Measurements from ENCODE around the gene HPS3.
"Not testable (repeated sequence)": the region's sequence is repeated elsewhere in the genome, so short reads cannot be mapped to it uniquely, and the experiment has no call there.

The HPS3 gene

DNA sequence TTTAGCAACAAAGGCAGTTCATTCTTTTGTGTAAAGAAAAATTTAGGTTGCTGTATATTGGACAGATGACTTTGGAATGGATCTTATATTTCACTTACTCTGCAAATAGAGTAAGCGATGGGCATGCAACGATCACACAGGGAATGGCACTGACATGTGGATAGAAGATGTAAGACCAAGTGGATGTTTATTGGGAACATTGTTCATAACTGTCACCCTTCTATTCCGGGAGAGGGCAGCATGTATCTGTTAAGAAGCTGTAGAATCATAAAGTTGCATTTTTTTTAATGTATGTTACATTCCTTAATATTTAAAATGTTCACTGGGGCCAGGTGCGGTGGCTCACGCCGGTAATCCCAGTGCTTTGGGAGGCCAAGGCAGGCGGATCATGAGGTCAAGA lies 41.2 kb downstream of the HPS3 start:
- no peak for DNase-seq (ENCODE audit: insufficient read length)
- no peak for TF ChIP-seq POLR2A (IDR thresholded peaks at IDR 0.05; ENCODE audit: low read depth, low read length)
- TF ChIP-seq POLR2AphosphoS5 (IDR thresholded peaks at IDR 0.05; ENCODE audit: low read depth, low read length): no peak
- TF ChIP-seq TAF1 (IDR thresholded peaks at IDR 0.05; ENCODE audit: borderline replicate concordance, low read depth, low read length): no peak
- no peak for FAIRE-seq

DNA sequence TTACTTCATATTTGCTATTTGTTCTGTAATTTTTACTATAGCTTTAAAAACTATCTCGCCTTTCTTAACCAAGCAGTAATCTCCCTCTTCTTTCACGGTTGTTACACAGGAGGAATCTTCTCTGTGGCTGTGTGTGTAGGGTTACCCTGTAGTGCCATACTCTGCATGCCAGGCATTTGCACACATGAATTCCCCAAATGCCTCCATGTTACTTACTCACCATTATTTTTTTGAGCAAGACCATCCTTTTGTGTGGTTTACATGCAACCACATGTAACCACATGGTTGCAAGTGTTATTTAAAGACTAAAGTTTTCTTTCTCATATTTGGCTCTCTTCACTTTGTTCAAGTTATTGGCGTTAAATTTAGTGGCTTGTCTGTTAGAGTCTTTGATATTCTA lies 45.5 kb downstream of the HPS3 start:
- peak; percentile 38 for FAIRE-seq
- no peak for DNase-seq (ENCODE audit: insufficient read length)
- no peak for TF ChIP-seq POLR2A (IDR thresholded peaks at IDR 0.05; ENCODE audit: low read depth, low read length)
- no peak for TF ChIP-seq POLR2AphosphoS5 (IDR thresholded peaks at IDR 0.05; ENCODE audit: low read depth, low read length)
- no peak for TF ChIP-seq TAF1 (IDR thresholded peaks at IDR 0.05; ENCODE audit: borderline replicate concordance, low read depth, low read length)

DNA sequence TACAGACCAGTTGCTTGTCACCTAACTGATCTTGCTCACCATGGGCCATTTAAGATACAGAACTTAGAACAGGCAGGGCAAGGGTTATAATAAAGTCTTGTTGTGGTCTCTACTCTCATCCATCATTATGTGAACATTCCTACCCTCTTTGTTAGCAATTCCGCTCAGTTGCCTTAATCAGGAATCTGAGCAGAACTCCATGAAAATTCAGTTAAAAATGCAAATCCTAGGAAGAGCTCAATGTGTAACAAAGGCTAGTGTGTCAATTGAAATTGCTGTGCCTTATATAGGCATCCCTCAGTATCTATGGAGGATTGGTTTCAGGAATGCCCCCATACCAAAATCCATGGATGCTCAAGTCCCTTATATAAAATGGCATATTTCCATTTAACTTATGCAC lies 47.7 kb downstream of the HPS3 start:
- DNase-seq (ENCODE audit: insufficient read length) (no peak), FAIRE-seq (no peak)
- TF ChIP-seq TAF1 (IDR thresholded peaks at IDR 0.05; ENCODE audit: borderline replicate concordance, low read depth, low read length) (no peak), POLR2A (IDR thresholded peaks at IDR 0.05; ENCODE audit: low read depth, low read length) (no peak), POLR2AphosphoS5 (IDR thresholded peaks at IDR 0.05; ENCODE audit: low read depth, low read length) (no peak)

DNA sequence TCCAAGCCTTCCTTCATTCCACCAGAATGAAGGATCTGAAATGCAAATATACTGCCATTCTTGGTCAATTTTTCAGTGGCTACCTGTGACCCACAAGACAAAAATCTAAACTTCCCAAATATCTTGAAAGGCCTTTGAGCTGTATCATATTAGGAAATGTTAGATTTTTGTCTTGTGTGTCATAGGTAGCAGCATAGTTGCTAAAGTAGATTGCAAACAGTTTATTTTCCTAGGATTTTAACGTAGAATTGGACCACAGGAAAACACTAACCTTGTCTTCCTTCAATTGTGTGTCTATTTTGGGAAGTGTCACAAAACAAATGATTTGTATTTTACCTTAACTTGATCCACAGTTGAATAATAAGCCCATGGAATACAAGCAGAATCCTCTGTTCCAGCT lies 49.8 kb downstream of the HPS3 start:
- no peak for DNase-seq (ENCODE audit: insufficient read length)
- TF ChIP-seq TAF1 (IDR thresholded peaks at IDR 0.05; ENCODE audit: borderline replicate concordance, low read depth, low read length): no peak
- no peak for TF ChIP-seq POLR2A (IDR thresholded peaks at IDR 0.05; ENCODE audit: low read depth, low read length)
- no peak for TF ChIP-seq POLR2AphosphoS5 (IDR thresholded peaks at IDR 0.05; ENCODE audit: low read depth, low read length)
- FAIRE-seq: no peak

DNA sequence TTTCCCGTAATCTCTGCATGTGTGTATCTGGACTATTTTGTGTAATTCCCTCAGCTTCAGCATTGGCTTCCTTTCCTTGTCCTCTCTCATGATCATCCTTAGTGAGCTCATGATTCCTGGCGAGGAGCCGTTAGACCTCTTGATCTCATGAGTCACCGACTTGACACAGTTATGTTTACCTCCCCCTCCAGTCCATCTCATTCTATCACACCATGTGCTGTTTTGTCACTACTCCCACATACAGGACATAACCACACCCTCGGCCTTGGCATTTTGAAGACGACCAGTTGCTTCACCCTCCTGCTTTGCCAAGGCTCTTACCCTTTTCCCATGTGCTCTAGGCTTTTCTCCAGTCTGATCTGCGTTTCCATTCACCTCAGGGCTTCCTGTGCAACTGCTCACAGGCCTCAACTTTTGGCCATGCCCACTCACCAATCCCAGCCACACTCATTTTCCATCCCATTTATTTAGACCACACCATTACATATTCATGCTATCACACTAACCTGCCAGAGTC lies 50.7 kb downstream of the HPS3 start:
- no peak for TF ChIP-seq POLR2A (IDR thresholded peaks at IDR 0.05; ENCODE audit: low read depth, low read length)
- no peak for TF ChIP-seq POLR2AphosphoS5 (IDR thresholded peaks at IDR 0.05; ENCODE audit: low read depth, low read length)
- TF ChIP-seq TAF1 (IDR thresholded peaks at IDR 0.05; ENCODE audit: borderline replicate concordance, low read depth, low read length): no peak
- DNase-seq (ENCODE audit: insufficient read length): no peak
- FAIRE-seq: no peak

DNA sequence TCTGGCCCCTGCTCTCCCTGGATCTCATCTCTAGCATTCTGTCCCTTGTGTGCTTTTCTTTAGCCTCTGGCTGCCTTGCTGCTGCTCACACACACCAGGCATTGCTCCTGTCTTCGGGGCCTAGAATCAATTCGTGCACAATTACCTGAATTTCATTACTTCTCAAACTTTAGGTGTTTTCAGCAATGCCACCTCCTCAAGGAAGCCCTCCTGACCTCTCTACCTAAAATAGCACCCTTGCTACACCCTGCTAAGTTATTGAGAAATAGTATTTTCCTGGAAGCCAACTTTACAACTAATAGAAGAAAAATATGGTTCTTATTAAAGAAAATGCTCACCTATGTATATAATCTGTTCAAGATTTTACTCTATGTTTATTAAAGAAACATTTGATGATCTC lies 51.7 kb downstream of the HPS3 start:
- TF ChIP-seq POLR2AphosphoS5 (IDR thresholded peaks at IDR 0.05; ENCODE audit: low read depth, low read length) (no peak), POLR2A (IDR thresholded peaks at IDR 0.05; ENCODE audit: low read depth, low read length) (no peak), TAF1 (IDR thresholded peaks at IDR 0.05; ENCODE audit: borderline replicate concordance, low read depth, low read length) (no peak)
- no peak for DNase-seq (ENCODE audit: insufficient read length)
- FAIRE-seq: no peak

DNA sequence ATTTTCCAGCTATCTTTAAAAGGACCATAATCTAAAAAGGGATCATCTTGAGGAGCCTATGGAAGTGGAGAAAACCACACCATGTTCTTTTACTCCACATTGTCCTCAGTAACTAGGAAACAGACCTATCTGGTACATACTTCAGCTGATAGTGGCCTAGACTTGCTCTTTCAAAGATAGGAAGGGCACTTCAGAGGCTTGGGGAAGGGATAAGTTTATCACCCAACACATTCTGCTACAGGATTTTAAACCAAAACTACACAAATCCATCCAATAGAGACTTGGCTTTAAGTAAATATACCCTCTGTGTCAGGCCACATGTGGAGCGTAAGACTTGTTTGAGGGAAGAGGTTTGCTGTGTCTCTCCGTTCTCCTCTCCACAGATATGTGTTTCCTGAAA lies 56.8 kb downstream of the HPS3 start:
- no peak for FAIRE-seq
- DNase-seq (ENCODE audit: insufficient read length): no peak
- no peak for TF ChIP-seq POLR2A (IDR thresholded peaks at IDR 0.05; ENCODE audit: low read depth, low read length)
- no peak for TF ChIP-seq POLR2AphosphoS5 (IDR thresholded peaks at IDR 0.05; ENCODE audit: low read depth, low read length)
- no peak for TF ChIP-seq TAF1 (IDR thresholded peaks at IDR 0.05; ENCODE audit: borderline replicate concordance, low read depth, low read length)

DNA sequence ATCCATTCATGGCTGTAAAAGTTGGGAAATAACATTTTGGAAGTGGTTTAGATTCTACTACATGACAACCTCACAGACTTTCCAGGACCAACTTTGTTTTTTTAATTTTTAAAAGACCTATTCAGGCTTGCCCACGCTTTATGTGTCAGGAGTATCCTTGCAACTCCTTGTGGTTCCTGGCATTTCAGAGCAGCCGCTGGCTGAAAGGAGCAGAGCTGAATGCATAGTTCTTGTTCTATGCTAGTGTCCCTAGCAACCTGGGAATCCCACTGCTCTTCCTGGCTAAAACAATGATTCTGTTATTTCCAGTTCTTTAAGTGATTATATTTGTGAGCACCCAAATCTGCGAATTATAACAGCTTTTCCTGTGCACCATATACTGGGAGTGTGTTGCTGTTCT lies 57.3 kb downstream of the HPS3 start:
- DNase-seq (ENCODE audit: insufficient read length) (no peak), FAIRE-seq (no peak)
- TF ChIP-seq POLR2AphosphoS5 (IDR thresholded peaks at IDR 0.05; ENCODE audit: low read depth, low read length) (no peak), POLR2A (IDR thresholded peaks at IDR 0.05; ENCODE audit: low read depth, low read length) (no peak), TAF1 (IDR thresholded peaks at IDR 0.05; ENCODE audit: borderline replicate concordance, low read depth, low read length) (no peak)

DNA sequence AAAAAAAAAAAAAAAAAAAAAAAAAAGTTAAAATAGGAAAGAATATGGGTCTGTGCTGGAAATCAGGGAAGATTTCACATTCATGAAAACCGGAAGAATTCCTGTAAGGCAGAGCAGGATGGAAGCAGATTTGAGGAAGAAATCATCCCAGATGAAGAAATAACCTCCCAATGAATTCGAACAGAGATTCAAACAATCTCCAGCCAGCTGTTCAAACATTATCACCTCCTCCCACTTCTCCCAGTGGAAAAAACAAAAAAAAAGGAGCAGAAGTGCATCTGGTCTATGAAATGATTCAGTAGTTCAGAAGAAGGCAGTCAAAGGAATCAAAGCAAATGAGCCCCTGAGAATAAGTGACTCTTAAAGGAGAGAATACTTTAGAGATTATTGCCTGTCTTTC lies 59.1 kb downstream of the HPS3 start:
- FAIRE-seq: no peak
- no peak for TF ChIP-seq POLR2A (IDR thresholded peaks at IDR 0.05; ENCODE audit: low read depth, low read length)
- no peak for TF ChIP-seq TAF1 (IDR thresholded peaks at IDR 0.05; ENCODE audit: borderline replicate concordance, low read depth, low read length)
- no peak for TF ChIP-seq POLR2AphosphoS5 (IDR thresholded peaks at IDR 0.05; ENCODE audit: low read depth, low read length)
- no peak for DNase-seq (ENCODE audit: insufficient read length)

DNA sequence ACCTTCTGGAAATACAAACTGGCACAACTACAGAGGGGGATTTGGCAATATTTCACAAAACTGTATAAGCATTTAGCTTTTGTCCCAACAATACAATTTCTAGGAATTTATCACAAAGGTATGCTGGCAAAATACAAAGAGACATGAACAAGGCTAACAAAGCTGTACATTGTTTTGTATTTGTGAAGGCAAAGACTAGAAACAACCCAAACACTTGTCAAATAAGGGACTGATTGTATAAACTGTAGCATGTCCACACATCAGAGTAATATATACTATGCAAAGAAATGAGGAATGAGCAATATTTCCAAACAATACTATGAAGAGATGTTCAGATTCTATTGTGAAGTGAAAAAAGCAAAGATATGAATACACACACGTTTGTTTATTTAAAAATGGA lies 65.8 kb downstream of the HPS3 start:
- no peak for FAIRE-seq
- TF ChIP-seq POLR2AphosphoS5 (IDR thresholded peaks at IDR 0.05; ENCODE audit: low read depth, low read length): no peak
- TF ChIP-seq POLR2A (IDR thresholded peaks at IDR 0.05; ENCODE audit: low read depth, low read length): no peak
- no peak for TF ChIP-seq TAF1 (IDR thresholded peaks at IDR 0.05; ENCODE audit: borderline replicate concordance, low read depth, low read length)
- DNase-seq (ENCODE audit: insufficient read length): no peak

DNA sequence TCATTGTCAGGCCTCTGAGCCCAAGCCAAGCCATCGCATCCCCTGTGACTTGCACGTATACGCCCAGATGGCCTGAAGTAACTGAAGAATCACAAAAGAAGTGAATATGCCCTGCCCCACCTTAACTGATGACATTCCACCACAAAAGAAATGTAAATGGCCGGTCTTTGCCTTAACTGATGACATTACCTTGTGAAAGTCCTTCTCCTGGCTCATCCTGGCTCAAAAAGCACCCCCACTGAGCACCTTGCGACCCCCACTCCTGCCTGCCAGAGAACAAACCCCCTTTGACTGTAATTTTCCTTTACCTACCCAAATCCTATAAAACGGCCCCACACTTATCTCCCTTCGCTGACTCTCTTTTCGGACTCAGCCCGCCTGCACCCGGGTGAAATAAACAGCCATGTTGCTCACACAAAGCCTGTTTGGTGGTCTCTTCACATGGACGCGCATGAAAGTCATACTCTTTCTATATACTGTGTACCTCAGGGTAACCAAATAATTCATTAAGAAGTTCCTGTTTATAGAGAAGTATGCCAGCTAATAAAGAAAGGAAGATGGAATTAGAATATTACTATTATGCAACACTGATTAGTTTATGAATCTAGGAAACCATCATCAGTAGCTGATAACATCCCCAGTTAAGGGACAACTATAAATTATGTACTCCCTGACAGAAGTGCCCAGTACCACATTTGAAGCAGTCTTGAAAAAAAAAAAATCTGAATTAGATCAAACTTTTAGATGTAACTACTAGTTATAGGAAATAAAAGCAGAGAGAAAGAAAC lies 67.6 kb downstream of the HPS3 start:
- not testable (repeated sequence) for DNase-seq (ENCODE audit: insufficient read length); FAIRE-seq

DNA sequence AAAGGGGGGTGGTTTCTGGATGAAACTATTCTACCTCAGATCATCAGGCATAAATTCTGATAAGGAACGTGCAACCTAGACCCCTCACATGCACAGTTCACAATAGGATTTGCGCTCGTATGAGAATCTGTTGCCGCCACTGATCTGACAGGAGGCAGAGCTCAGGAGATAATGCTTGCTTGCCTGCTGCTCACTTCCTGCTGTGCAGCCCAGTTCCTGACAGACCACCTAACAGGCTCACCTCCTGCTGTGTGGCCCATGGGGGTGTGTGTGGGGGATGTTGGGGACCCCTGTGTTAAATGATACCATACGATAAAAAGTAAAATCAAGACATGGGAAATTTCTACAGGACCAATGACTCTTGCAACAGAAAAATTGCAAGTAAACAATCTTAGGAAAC lies 68.2 kb downstream of the HPS3 start:
- TF ChIP-seq POLR2A (IDR thresholded peaks at IDR 0.05; ENCODE audit: low read depth, low read length) (no peak), POLR2AphosphoS5 (IDR thresholded peaks at IDR 0.05; ENCODE audit: low read depth, low read length) (no peak), TAF1 (IDR thresholded peaks at IDR 0.05; ENCODE audit: borderline replicate concordance, low read depth, low read length) (no peak)
- no peak for FAIRE-seq
- DNase-seq (ENCODE audit: insufficient read length): no peak

All from GM12892 (cell line).